ENCODE data around the gene RCC1.

DNA sequence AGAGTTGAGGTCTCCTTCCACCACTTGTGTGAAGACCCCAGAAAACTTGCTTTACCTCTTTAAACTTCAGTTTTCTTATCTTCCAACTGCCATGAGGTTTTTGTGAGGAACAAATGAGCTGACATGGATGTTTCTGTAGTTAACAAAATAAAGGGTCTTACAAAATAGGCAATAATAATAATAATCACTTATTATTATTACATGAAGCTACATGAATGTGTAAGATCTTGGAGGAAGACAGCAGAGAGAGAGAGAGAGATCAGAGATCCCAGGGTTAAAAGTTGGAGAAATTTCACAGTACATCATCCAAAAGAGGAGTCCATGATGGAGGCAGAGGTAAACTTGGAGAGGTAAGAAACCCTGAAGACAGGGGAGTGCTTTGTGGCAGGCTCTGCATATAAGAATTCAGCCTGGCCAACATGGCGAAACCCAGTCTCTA lies 10.7 kb downstream of the RCC1 start:
- TF ChIP-seq, protein P1, sequence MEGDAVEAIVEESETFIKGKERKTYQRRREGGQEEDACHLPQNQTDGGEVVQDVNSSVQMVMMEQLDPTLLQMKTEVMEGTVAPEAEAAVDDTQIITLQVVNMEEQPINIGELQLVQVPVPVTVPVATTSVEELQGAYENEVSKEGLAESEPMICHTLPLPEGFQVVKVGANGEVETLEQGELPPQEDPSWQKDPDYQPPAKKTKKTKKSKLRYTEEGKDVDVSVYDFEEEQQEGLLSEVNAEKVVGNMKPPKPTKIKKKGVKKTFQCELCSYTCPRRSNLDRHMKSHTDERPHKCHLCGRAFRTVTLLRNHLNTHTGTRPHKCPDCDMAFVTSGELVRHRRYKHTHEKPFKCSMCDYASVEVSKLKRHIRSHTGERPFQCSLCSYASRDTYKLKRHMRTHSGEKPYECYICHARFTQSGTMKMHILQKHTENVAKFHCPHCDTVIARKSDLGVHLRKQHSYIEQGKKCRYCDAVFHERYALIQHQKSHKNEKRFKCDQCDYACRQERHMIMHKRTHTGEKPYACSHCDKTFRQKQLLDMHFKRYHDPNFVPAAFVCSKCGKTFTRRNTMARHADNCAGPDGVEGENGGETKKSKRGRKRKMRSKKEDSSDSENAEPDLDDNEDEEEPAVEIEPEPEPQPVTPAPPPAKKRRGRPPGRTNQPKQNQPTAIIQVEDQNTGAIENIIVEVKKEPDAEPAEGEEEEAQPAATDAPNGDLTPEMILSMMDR (IDR thresholded peaks at IDR 0.05 in 4 of 5, conservative IDR thresholded peaks at IDR 0.05 in 1 of 5) = no peak
- no peak for TF ChIP-seq POLR2A (IDR thresholded peaks at IDR 0.05)
